GM23338 (cell line): ENCODE measurements around the gene HOXA5. TPM values are rescaled to one million over a fixed set of nuclear protein-coding genes. Genes with fewer than 3 reads are reported as not detected.

ENCODE experiments used
- ATAC-seq: fragments of 200-7000 bp; cut with Tn5 transposase; 3 replicates; pipeline ENCODE4 v1.9.1; 2020
- DNase-seq: peaks from one replicate; pipeline ENCODE4 v3.0.0-alpha.2; 2015; ENCODE audit warnings: low spot score
- H2AFZ ChIP-seq: fragments of 200-600 bp; sonication (generic); 2 replicates; pipeline ENCODE4 v1.8.0; 2016; ENCODE audit warnings: antibody characterized with exemption, mild to moderate bottlenecking, moderate library complexity
- H3F3A ChIP-seq: fragments of 200-600 bp; sonication (generic); replicated peaks from 2 replicates; pipeline ENCODE4 v1.8.0; 2017; ENCODE audit warnings: antibody characterized with exemption, mixed run types, low read depth
- H3K27ac ChIP-seq: fragments of 200-600 bp; sonication (generic); 2 replicates; pipeline ENCODE4 v1.6.1; 2016; ENCODE audit warnings: low read depth
- H3K27me3 ChIP-seq: fragments of 200-600 bp; sonication (generic); 2 replicates; pipeline ENCODE4 v1.8.0; 2016; ENCODE audit warnings: mild to moderate bottlenecking, mixed run types, moderate library complexity; ENCODE audit not compliant: insufficient read depth
- H3K36me3 ChIP-seq: fragments of 200-600 bp; sonication (generic); 2 replicates; pipeline ENCODE4 v1.8.0; 2016; ENCODE audit warnings: mild to moderate bottlenecking; ENCODE audit not compliant: insufficient read depth
- H3K4me1 ChIP-seq: fragments of 200-600 bp; sonication (generic); 2 replicates; pipeline ENCODE4 v1.8.0; 2016; ENCODE audit warnings: mild to moderate bottlenecking, moderate library complexity; ENCODE audit not compliant: insufficient read depth
- H3K4me2 ChIP-seq: fragments of 200-600 bp; sonication (generic); 2 replicates; pipeline ENCODE4 v1.7.1; 2017; ENCODE audit warnings: mixed run types
- H3K4me3 ChIP-seq: fragments of 200-600 bp; sonication (generic); 2 replicates; pipeline ENCODE4 v1.6.1; 2016; ENCODE audit warnings: mixed run types
- H3K79me2 ChIP-seq: fragments of 200-600 bp; sonication (generic); replicated peaks from 2 replicates; pipeline ENCODE4 v1.8.0; 2017; ENCODE audit warnings: mild to moderate bottlenecking; ENCODE audit not compliant: insufficient read depth
- H3K9me2 ChIP-seq: fragments of 200-600 bp; sonication (generic); 2 replicates; pipeline ENCODE4 v1.8.0; 2017; ENCODE audit not compliant: insufficient read depth
- H4K20me1 ChIP-seq: fragments of 200-600 bp; sonication (generic); replicated peaks from 2 replicates; pipeline ENCODE4 v1.8.0; 2017; ENCODE audit warnings: mild to moderate bottlenecking; ENCODE audit not compliant: insufficient read depth
- H3K27ac Mint-ChIP-seq: 2 replicates; pipeline ENCODE4 v1.8.0; 2020; ENCODE audit warnings: inconsistent platforms, mild to moderate bottlenecking, moderate library complexity, mixed read lengths
- H3K27me3 Mint-ChIP-seq: 3 replicates; pipeline ENCODE4 v1.8.0; 2022; ENCODE audit warnings: low read depth, mild to moderate bottlenecking, moderate library complexity, mixed read lengths, inconsistent platforms; ENCODE audit not compliant: insufficient read depth, poor library complexity
- H3K36me3 Mint-ChIP-seq: 3 replicates; pipeline ENCODE4 v1.8.0; 2021; ENCODE audit warnings: low read depth, mild to moderate bottlenecking, inconsistent platforms, moderate library complexity, mixed read lengths
- H3K4me1 Mint-ChIP-seq: 3 replicates; pipeline ENCODE4 v1.8.0; 2020; ENCODE audit warnings: mild to moderate bottlenecking, inconsistent platforms, mixed read lengths
- H3K4me3 Mint-ChIP-seq: 3 replicates; pipeline ENCODE4 v1.8.0; 2021; ENCODE audit warnings: moderate library complexity, mild to moderate bottlenecking, inconsistent platforms, mixed read lengths
- H3K9me3 Mint-ChIP-seq: 3 replicates; pipeline ENCODE4 v1.8.0; 2020; ENCODE audit warnings: moderate library complexity, mild to moderate bottlenecking, inconsistent platforms, mixed read lengths
- CREB1 ChIP-seq: fragments of 250-450 bp; sonication (Bioruptor Pico); IDR thresholded peaks from 2 replicates; pipeline ENCODE4 v1.5.0; 2020; ENCODE audit warnings: low read depth, mild to moderate bottlenecking, moderate library complexity
- CTCF ChIP-seq, 2 experiments: fragments of 200-600 bp in 1 of 2; sonication (generic) in 1 of 2; conservative IDR thresholded peaks; 2 replicates each; pipeline versions ENCODE4 v1.5.1 to v1.6.1; 2016 to 2017; ENCODE audit warnings: antibody characterized with exemption in 2 of 2, low read depth in 2 of 2, mild to moderate bottlenecking in 2 of 2, moderate library complexity in 1 of 2
- ETS1 ChIP-seq: IDR thresholded peaks from 2 replicates; pipeline ENCODE4 v1.6.1; 2016; ENCODE audit warnings: antibody characterized with exemption
- EZH2 ChIP-seq: fragments of 200-600 bp; sonication (generic); IDR thresholded peaks from one replicate; pipeline ENCODE4 v1.8.0; 2017; ENCODE audit warnings: antibody characterized with exemption, mild to moderate bottlenecking, low read depth; ENCODE audit not compliant: unreplicated experiment
- EZH2phosphoT487 ChIP-seq: fragments of 200-600 bp; sonication (generic); IDR thresholded peaks from one replicate; pipeline ENCODE4 v1.8.1; 2018; ENCODE audit warnings: antibody characterized with exemption; ENCODE audit not compliant: unreplicated experiment
- REST ChIP-seq: IDR thresholded peaks from one replicate; pipeline ENCODE4 v1.6.1; 2018; ENCODE audit warnings: antibody characterized with exemption; ENCODE audit not compliant: unreplicated experiment
- polyA plus RNA-seq: library from polyadenylated mRNA; unstranded; fragments of >200 nt; fragmentation: Nextera tagmentation; extraction: Ambion mirVana; gene quantifications from 2 replicates; pipeline ENCODE4 v1.2.1, GENCODE V29; 2016
- total RNA-seq: library from RNA; depleted of rRNA; stranded (reverse); fragments of >200 nt; shearing (Covaris generic); gene quantifications from 2 replicates; pipeline ENCODE4 v1.2.3, GENCODE V29; 2014

Gene HOXA5
- total and polyA plus RNA-seq, 2 experiments from 2014 or later, result not detected

- Mint-ChIP-seq H3K4me1 (peaks cover 35% of the 10 kb centered on the region), H3K36me3 (no peaks in the 10 kb centered on the region; the same call in 2 of the 3 replicates), H3K27ac (no peak overlapping the region), H3K27me3 (peaks cover 100% of the 10 kb centered on the region), H3K4me3 (no peak overlapping the region), H3K9me3 (peaks cover 2% of the 10 kb centered on the region; the same call in 1 of the 3 replicates)
- Histone ChIP-seq H3K79me2 (no peaks in the 10 kb centered on the region), H3K4me2 (no peak overlapping the region), H3K4me1 (peaks cover 43% of the 10 kb centered on the region), H3K27ac (no peak overlapping the region), H2AFZ (no peak overlapping the region), H3K27me3 (peaks cover 100% of the 10 kb centered on the region), H3F3A (peaks cover 52% of the 10 kb centered on the region), H3K36me3 (no peaks in the 10 kb centered on the region), H4K20me1 (peaks cover 75% of the 10 kb centered on the region), H3K9me2 (no peaks in the 10 kb centered on the region), H3K4me3 (no peak overlapping the region)
- DNase-seq (no peak), ATAC-seq (no peak)
- no peak for TF ChIP-seq ETS1
- TF ChIP-seq EZH2, result peak; percentile 81
- TF ChIP-seq EZH2phosphoT487, result peak; percentile 61
- no peak for TF ChIP-seq CREB1 (CRISPR knock-in tag)
- no peak for TF ChIP-seq REST
- no peak for TF ChIP-seq CTCF (conservative IDR thresholded peaks at IDR 0.05; ENCODE audit: low read depth in 2 of 2)
Measured at GRCh38 chr7:27104341-27105058, 39.0 kb downstream of the HOXA5 start.
